A549 (cell line): Measurements from ENCODE around the gene MZT1. TPM values are rescaled to one million over a fixed set of nuclear protein-coding genes. Genes with fewer than 3 reads are reported as not detected.

Experiments used
- ATAC-seq, 2 experiments: fragments of 200-7000 bp in 1 of 2; fragments of >200 bp in 1 of 2; cut with Nextera tagmentation in 1 of 2; cut with Tn5 transposase in 1 of 2; 3 replicates each; pipeline versions ENCODE4 v1.8.0 to v1.9.1; 2018 to 2020; ENCODE audit warnings: mild to moderate bottlenecking in 1 of 2, moderate library complexity in 1 of 2
- CTCF ChIA-PET: fragments of 300-600 bp; sonication (Branson Sonifier 250); formaldehyde crosslinking; extraction: SDS; loops from one replicate; lab custom pipeline; 2021; ENCODE audit warnings: antibody characterized with exemption, inconsistent platforms; lab: Yijun Ruan, JAX
- POLR2A ChIA-PET: fragments of 350-600 bp; formaldehyde crosslinking; extraction: SDS; loops from one replicate; lab custom pipeline; 2021; ENCODE audit warnings: antibody characterized with exemption, inconsistent platforms; lab: Yijun Ruan, JAX
- DNase-seq, 2 experiments: peaks; one replicate each; pipeline versions ENCODE4 v3.0.0 to v3.0.0-alpha.2; 2011 to 2016; ENCODE audit warnings: low read depth in 1 of 2, low spot score in 1 of 2
- FAIRE-seq: peaks from 2 replicates; lab custom pipeline; 2011; peaks lifted over from hg19 to GRCh38; lab: Jason Lieb, UNC
- H3K27ac ChIP-seq, 2 experiments: fragments of >200 bp; sonication (Bioruptor Twin); formaldehyde crosslinking; 3 replicates each; pipeline ENCODE4 v1.5.1; 2016 to 2017
- H3K4me1 ChIP-seq: fragments of >200 bp; sonication (Bioruptor Twin); formaldehyde crosslinking; 3 replicates; pipeline ENCODE4 v1.6.1; 2016
- H3K4me2 ChIP-seq: fragments of >200 bp; sonication (Bioruptor Twin); formaldehyde crosslinking; 3 replicates; pipeline ENCODE4 v1.6.1; 2016
- H3K4me3 ChIP-seq: fragments of >200 bp; sonication (Bioruptor Twin); formaldehyde crosslinking; 3 replicates; pipeline ENCODE4 v1.5.1; 2016
- H3K9me3 ChIP-seq: fragments of >200 bp; sonication (Bioruptor Twin); formaldehyde crosslinking; 3 replicates; pipeline ENCODE4 v1.6.1; 2016
- BHLHE40 ChIP-seq: IDR thresholded peaks from 2 replicates; pipeline ENCODE4 v1.6.1; 2012; ENCODE audit warnings: low read depth, low read length, inconsistent platforms
- CBX2 ChIP-seq: fragments of 200-600 bp; sonication (generic); IDR thresholded peaks from 2 replicates; pipeline ENCODE4 v1.6.1; 2016; ENCODE audit warnings: low read depth, mild to moderate bottlenecking, borderline replicate concordance
- CBX8 ChIP-seq: fragments of 200-600 bp; sonication (generic); IDR thresholded peaks from 2 replicates; pipeline ENCODE4 v1.6.1; 2016
- CHD4 ChIP-seq: fragments of 200-600 bp; sonication (generic); IDR thresholded peaks from 2 replicates; pipeline ENCODE4 v1.6.1; 2016; ENCODE audit warnings: antibody characterized with exemption, mild to moderate bottlenecking, borderline replicate concordance
- ESRRA ChIP-seq: fragments of 150-350 bp; IDR thresholded peaks from 2 replicates; pipeline ENCODE4 v1.6.1; 2014; ENCODE audit warnings: mild to moderate bottlenecking, low read length, borderline replicate concordance
- FOSL2 ChIP-seq, 2 experiments: fragments of 450-650 bp in 1 of 2; fragments of >200 bp in 1 of 2; sonication (Bioruptor Twin) in 1 of 2; formaldehyde crosslinking; IDR thresholded peaks; 2 replicates each; pipeline versions ENCODE4 v1.5.0 to v1.6.1; 2016 to 2020; ENCODE audit warnings: mild to moderate bottlenecking in 1 of 2, moderate library complexity in 1 of 2
- HOXB5 ChIP-seq: fragments of 250-450 bp; sonication (Bioruptor Pico); IDR thresholded peaks from 2 replicates; pipeline ENCODE4 v1.5.0; 2020; ENCODE audit warnings: mild to moderate bottlenecking, moderate library complexity
- JUNB ChIP-seq: fragments of >200 bp; sonication (Bioruptor Twin); formaldehyde crosslinking; IDR thresholded peaks from 2 replicates; pipeline ENCODE4 v1.6.1; 2016
- KDM1A ChIP-seq: fragments of 200-600 bp; sonication (generic); IDR thresholded peaks from 2 replicates; pipeline ENCODE4 v1.6.1; 2016; ENCODE audit warnings: low read depth, mild to moderate bottlenecking
- MAFK ChIP-seq: fragments of 450-650 bp; IDR thresholded peaks from 2 replicates; pipeline ENCODE4 v1.6.1; 2014; ENCODE audit not compliant: partially characterized antibody
- MAZ ChIP-seq: fragments of 150-350 bp; IDR thresholded peaks from 2 replicates; pipeline ENCODE4 v1.6.1; 2014; ENCODE audit warnings: antibody characterized with exemption, low read depth, low read length, borderline replicate concordance
- PBX3 ChIP-seq: IDR thresholded peaks from 2 replicates; pipeline ENCODE4 v1.6.1; 2012
- RAD21 ChIP-seq, 2 experiments: fragments of >200 bp in 1 of 2; sonication (Bioruptor Twin) in 1 of 2; formaldehyde crosslinking in 1 of 2; IDR thresholded peaks in 1 of 2; conservative IDR thresholded peaks in 1 of 2; 2 replicates in 1 of 2; 3 replicates in 1 of 2; pipeline ENCODE4 v1.6.1; 2012 to 2018; ENCODE audit warnings: inconsistent platforms in 1 of 2
- RFX5 ChIP-seq: fragments of 450-650 bp; IDR thresholded peaks from 2 replicates; pipeline ENCODE4 v1.7.1; 2014; ENCODE audit warnings: antibody characterized with exemption, mild to moderate bottlenecking, moderate library complexity
- SMC3 ChIP-seq: fragments of >200 bp; sonication (Bioruptor Twin); formaldehyde crosslinking; IDR thresholded peaks from 3 replicates; pipeline ENCODE4 v1.6.1; 2018; ENCODE audit warnings: inconsistent platforms
- TP53 ChIP-seq: fragments of 250-450 bp; sonication (Bioruptor Pico); IDR thresholded peaks from 2 replicates; pipeline ENCODE4 v1.5.0; 2021; ENCODE audit warnings: mild to moderate bottlenecking, moderate library complexity
- ZSCAN20 ChIP-seq: fragments of 250-450 bp; sonication (Bioruptor Pico); IDR thresholded peaks from 2 replicates; pipeline ENCODE4 v1.8.0; 2022; ENCODE audit warnings: mild to moderate bottlenecking, moderate library complexity
- WGBS: methylation state at CpG from one replicate; pipeline ENCODE4 v1.1.6; 2017; ENCODE audit errors: missing lambda C conversion rate; 5-methylcytosine and 5-hydroxymethylcytosine counted together
- polyA plus RNA-seq, 4 experiments: library from polyadenylated mRNA; depleted of rRNA in 3 of 4; stranded (reverse); fragments of >200 nt; fragmentation: RNase III in 1 of 4; extraction: RNeasy Plus Mini Kit Qiagen cat#74134 plus additional on column Dnase treatment in 1 of 4; gene quantifications; 2 replicates in 3 of 4; 3 replicates in 1 of 4; pipeline ENCODE4 v1.2.3, GENCODE V29; 2011 to 2017
- TF ChIP-seq, protein P1 (sequence below): fragments of 250-450 bp; sonication (Bioruptor Pico); IDR thresholded peaks from 2 replicates; pipeline ENCODE4 v1.5.0; 2020; ENCODE audit warnings: low read depth, mild to moderate bottlenecking, moderate library complexity
- TF ChIP-seq, protein P2 (sequence below): fragments of 200-600 bp; sonication (generic); IDR thresholded peaks from 2 replicates; pipeline ENCODE4 v1.6.1; 2016; ENCODE audit warnings: antibody characterized with exemption, mild to moderate bottlenecking, moderate library complexity

Gene MZT1
- polyA plus RNA-seq, 2 of the 4 experiments (the other 2 are of a cell fraction), result 17.8 to 19.5 TPM

DNA sequence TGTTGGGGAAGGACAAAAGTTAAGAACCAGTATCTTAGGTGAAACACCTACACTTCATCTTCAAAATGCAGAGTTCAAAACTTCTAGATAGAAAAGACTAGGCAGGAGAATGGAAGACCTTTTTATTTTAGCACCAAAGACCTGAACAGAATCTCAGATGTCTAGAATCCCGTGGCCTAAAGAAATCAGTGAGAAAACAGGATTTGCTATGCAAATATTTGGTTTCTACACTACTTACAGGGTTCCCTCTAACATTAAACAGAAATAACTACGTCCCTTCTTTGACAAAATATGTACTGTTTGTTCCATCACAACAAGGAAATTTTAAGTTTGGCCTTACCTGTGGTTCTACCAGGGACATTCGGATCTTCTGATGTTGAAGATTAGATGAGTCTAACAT is 32.8 kb upstream of the MZT1 start:
- no peak for FAIRE-seq
- H3K9me3 ChIP-seq, result no peaks in the 10 kb centered on the region
- POLR2A ChIA-PET, result no interaction called here
- TF ChIP-seq CHD4, result no peak
- TF ChIP-seq ZSCAN20 (CRISPR knock-in tag), result no peak
- TF ChIP-seq, protein P1, sequence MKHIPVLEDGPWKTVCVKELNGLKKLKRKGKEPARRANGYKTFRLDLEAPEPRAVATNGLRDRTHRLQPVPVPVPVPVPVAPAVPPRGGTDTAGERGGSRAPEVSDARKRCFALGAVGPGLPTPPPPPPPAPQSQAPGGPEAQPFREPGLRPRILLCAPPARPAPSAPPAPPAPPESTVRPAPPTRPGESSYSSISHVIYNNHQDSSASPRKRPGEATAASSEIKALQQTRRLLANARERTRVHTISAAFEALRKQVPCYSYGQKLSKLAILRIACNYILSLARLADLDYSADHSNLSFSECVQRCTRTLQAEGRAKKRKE (CRISPR knock-in tag), result no peak
- no peak for TF ChIP-seq PBX3
- no peak for TF ChIP-seq BHLHE40
- TF ChIP-seq, all 56 proteins: peak for 0
- no peak overlapping the region for H3K4me3 ChIP-seq
- ATAC-seq (no peak), DNase-seq (no peak)
- WGBS, result 80% methylated on average over 3 of the region's 3 CpGs
- H3K27ac ChIP-seq, result no peak overlapping the region
- H3K4me2 ChIP-seq, result no peak overlapping the region
- CTCF ChIA-PET, result no interaction called here
- H3K4me1 ChIP-seq, result no peaks in the 10 kb centered on the region

DNA sequence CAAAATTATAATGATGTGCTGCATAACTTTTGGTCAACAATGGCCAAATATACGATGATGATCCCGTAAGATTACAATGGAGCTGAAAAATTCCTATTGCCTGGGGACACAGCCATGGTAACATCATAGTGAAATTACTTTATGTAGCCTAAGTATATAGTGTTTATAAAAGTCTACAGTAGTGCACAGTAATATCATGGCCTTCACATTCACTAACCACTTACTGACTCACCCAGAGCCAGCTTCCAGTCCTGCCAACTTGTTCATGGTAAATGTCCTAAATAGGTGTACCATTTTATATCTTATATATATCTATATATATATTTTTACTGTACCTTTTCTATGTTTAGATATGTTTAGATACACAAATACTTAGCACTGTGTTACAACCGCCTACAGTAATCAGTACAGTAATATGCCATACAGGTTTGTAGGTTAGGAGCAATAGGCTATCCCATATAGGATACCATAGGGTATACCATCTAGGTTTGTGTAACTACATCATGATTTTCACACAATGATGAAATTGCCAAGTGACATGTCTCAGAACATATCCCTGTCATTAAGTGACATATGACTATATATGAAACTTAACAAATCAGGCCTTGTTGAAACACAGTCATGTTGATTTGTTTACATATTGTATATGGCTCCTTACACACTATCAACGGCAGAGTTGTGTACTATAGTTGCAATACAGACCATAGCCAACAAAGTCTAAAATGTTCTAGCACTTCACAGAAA is 30.5 kb upstream of the MZT1 start:
- DNase-seq (no peak), ATAC-seq (no peak; a peak in 1 of 6 replicates), FAIRE-seq (no peak)
- Histone ChIP-seq H3K9me3 (no peaks in the 10 kb centered on the region), H3K4me2 (no peak overlapping the region), H3K27ac (no peak overlapping the region), H3K4me1 (no peaks in the 10 kb centered on the region)
- ChIA-PET POLR2A (no interaction called here), CTCF (no interaction called here)
- WGBS, result 66% methylated on average over 4 of the region's 4 CpGs
- TF ChIP-seq, protein P1 (CRISPR knock-in tag), result no peak
- TF ChIP-seq MAFK (no peak), RFX5 (no peak), CBX2 (no peak), FOSL2 (IDR thresholded peaks at IDR 0.05) (no peak), FOSL2 (CRISPR knock-in tag; IDR thresholded peaks at IDR 0.05) (no peak), CBX8 (no peak), MAZ (no peak), HOXB5 (no peak), SMC3 (no peak), BHLHE40 (no peak), RAD21 (conservative IDR thresholded peaks at IDR 0.05 in 1 of 2, IDR thresholded peaks at IDR 0.05 in 1 of 2) (no peak), JUNB (no peak), KDM1A (no peak), TP53 (CRISPR knock-in tag) (no peak), PBX3 (no peak), ESRRA (no peak)
- TF ChIP-seq, protein P2, sequence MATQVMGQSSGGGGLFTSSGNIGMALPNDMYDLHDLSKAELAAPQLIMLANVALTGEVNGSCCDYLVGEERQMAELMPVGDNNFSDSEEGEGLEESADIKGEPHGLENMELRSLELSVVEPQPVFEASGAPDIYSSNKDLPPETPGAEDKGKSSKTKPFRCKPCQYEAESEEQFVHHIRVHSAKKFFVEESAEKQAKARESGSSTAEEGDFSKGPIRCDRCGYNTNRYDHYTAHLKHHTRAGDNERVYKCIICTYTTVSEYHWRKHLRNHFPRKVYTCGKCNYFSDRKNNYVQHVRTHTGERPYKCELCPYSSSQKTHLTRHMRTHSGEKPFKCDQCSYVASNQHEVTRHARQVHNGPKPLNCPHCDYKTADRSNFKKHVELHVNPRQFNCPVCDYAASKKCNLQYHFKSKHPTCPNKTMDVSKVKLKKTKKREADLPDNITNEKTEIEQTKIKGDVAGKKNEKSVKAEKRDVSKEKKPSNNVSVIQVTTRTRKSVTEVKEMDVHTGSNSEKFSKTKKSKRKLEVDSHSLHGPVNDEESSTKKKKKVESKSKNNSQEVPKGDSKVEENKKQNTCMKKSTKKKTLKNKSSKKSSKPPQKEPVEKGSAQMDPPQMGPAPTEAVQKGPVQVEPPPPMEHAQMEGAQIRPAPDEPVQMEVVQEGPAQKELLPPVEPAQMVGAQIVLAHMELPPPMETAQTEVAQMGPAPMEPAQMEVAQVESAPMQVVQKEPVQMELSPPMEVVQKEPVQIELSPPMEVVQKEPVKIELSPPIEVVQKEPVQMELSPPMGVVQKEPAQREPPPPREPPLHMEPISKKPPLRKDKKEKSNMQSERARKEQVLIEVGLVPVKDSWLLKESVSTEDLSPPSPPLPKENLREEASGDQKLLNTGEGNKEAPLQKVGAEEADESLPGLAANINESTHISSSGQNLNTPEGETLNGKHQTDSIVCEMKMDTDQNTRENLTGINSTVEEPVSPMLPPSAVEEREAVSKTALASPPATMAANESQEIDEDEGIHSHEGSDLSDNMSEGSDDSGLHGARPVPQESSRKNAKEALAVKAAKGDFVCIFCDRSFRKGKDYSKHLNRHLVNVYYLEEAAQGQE, result no peak
- TF ChIP-seq, all 56 proteins: peak for 0
- no peak overlapping the region for H3K4me3 ChIP-seq
